Heart left ventricle (tissue), 13 donors: ENCODE data around the gene DOCK3.

Source experiments
- CTCF ChIP-seq, 12 donors: fragments of 200-600 bp; sonication (generic) in 4 of 12; IDR thresholded peaks; one replicate each; pipeline versions ENCODE4 v1.5.0 to v1.8.0; 2018 to 2022; ENCODE audit warnings: antibody characterized with exemption in 12 of 12, mild to moderate bottlenecking in 5 of 12
- POLR2A ChIP-seq, 2 donors: fragments of 450-650 bp; IDR thresholded peaks; one replicate each; pipeline ENCODE4 v1.6.1; 2017; ENCODE audit warnings: antibody characterized with exemption in 2 of 2, mild to moderate bottlenecking in 2 of 2, moderate library complexity in 2 of 2
- donor health status: ischemic (EF 13 %, LVEDD 7.1; RV severe dilation, severe dysfunction).
- donor health status: DM: no; HTN: yes; CAD: no.
- donor health status: DM: no; HTN: no; CAD: no.
- donor health status: ischemic (EF 25% LVEDD 6.9; RV normal size, moderate dysfunction).
- donor health status: ischemic (EF 25% LVEDD 5.7; RV mildly dilated, moderate dysfunction).
- donor health status: ischemic (EF 35%, LVEDD 5.7; RV mildly dilated, moderate dysfunction).
- donor health status: nonischemic (EF 11% LVEDD 7.7; RV severe dilation, severe dysfunction).
- donor health status: DM: yes; HTN: yes; CAD: no.
- donor health status: PGD.
- donor health status: ischemic (EF 29% LVEDD 5.4; RV normal size, mild dysfunction).
- donor health status: nonischemic (EF 23%, LVEDD 6.1; RV moderate dilation, normal function).

DNA sequence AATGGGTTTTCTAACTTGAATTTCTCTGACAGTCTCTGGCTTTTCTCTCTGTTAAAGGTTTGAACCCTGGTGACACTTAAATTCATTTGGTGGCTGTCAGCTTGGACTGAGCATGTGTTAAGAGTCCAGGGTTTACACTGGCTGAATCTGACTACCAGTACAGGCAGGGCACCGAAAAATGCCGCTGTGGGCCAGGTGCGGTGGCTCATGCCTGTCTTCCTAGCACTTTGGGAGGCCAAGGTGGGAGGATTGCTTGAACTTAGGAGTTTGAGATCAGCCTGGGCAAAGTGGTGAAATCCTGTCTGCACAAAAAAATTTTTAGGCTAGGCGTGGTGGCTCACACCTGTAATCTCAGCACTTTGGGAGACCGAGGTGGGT lies 712.1 kb downstream of the DOCK3 start:
- TF ChIP-seq CTCF (IDR thresholded peaks at IDR 0.05) (no peak), POLR2A (IDR thresholded peaks at IDR 0.05) (no peak)
